SU-DHL-6 (cell line): ENCODE data around the gene DOCK11.

Experiments used
- H2AFZ ChIP-seq: fragments of 200-600 bp; sonication (generic); 2 replicates; pipeline ENCODE4 v1.6.1; 2014; ENCODE audit warnings: low read depth, mild to moderate bottlenecking, moderate library complexity, mixed read lengths, antibody characterized with exemption, low read length; ENCODE audit not compliant: severe bottlenecking
- H3F3A ChIP-seq: fragments of 200-600 bp; shearing (Covaris generic); 2 replicates; pipeline ENCODE4 v1.6.0; 2016; ENCODE audit warnings: antibody characterized with exemption, mild to moderate bottlenecking; ENCODE audit not compliant: insufficient read depth
- H3K27ac ChIP-seq: fragments of 200-600 bp; sonication (generic); 2 replicates; pipeline ENCODE4 v1.5.1; 2016; ENCODE audit warnings: low read depth, mild to moderate bottlenecking, low read length, moderate library complexity, mixed read lengths
- H3K27me3 ChIP-seq: fragments of 200-600 bp; sonication (generic), shearing (Covaris generic); 2 replicates; pipeline ENCODE4 v1.6.0; 2014; ENCODE audit warnings: mild to moderate bottlenecking, low read length
- H3K36me3 ChIP-seq: fragments of 200-600 bp; sonication (generic); 2 replicates; pipeline ENCODE4 v1.6.1; 2014; ENCODE audit warnings: mild to moderate bottlenecking, low read length, mixed read lengths
- H3K4me2 ChIP-seq: fragments of 300-600, 200-600 bp; shearing (Covaris generic), sonication (generic); 2 replicates; pipeline ENCODE4 v1.6.0; 2014; ENCODE audit warnings: low read length, low read depth, mild to moderate bottlenecking; ENCODE audit not compliant: poor library complexity, severe bottlenecking
- H3K4me3 ChIP-seq: fragments of 200-600 bp; sonication (generic); 2 replicates; pipeline ENCODE4 v1.5.1; 2014; ENCODE audit warnings: antibody characterized with exemption, low read length, mild to moderate bottlenecking, mixed read lengths; ENCODE audit not compliant: insufficient read depth, poor library complexity, severe bottlenecking
- H3K79me2 ChIP-seq: fragments of 200-600 bp; sonication (generic); 2 replicates; pipeline ENCODE4 v1.6.1; 2014; ENCODE audit warnings: mild to moderate bottlenecking, low read length, moderate library complexity; ENCODE audit not compliant: insufficient read depth
- H3K9ac ChIP-seq: fragments of 200-600 bp; sonication (generic); 2 replicates; pipeline ENCODE4 v1.7.0; 2014; ENCODE audit warnings: mild to moderate bottlenecking, low read length
- H3K9me2 ChIP-seq: fragments of 200-600 bp; sonication (generic); replicated peaks from 2 replicates; pipeline ENCODE4 v1.6.1; 2014; ENCODE audit warnings: low read length; ENCODE audit not compliant: insufficient read depth
- H3K9me3 ChIP-seq: fragments of 200-600 bp; sonication (generic); 2 replicates; pipeline ENCODE4 v1.6.1; 2014; ENCODE audit warnings: low read length, mixed read lengths; ENCODE audit not compliant: insufficient read depth
- H4K20me1 ChIP-seq: fragments of 200-600 bp; sonication (generic); 2 replicates; pipeline ENCODE4 v1.6.1; 2014; ENCODE audit warnings: low read depth, mild to moderate bottlenecking, antibody characterized with exemption, low read length, moderate library complexity, mixed read lengths
- CTCF ChIP-seq: fragments of 200-600 bp; sonication (generic); IDR thresholded peaks from one replicate; pipeline ENCODE4 v1.5.1; 2017; ENCODE audit warnings: antibody characterized with exemption, mild to moderate bottlenecking, low read length, moderate library complexity; ENCODE audit not compliant: insufficient read depth, poor library complexity, severe bottlenecking
- EZH2phosphoT487 ChIP-seq: fragments of 200-600 bp; sonication (generic), shearing (Covaris generic); conservative IDR thresholded peaks from 2 replicates; pipeline ENCODE4 v1.6.1; 2018; ENCODE audit warnings: mild to moderate bottlenecking, antibody characterized with exemption, low read length, moderate library complexity, mixed read lengths

Gene DOCK11

GRCh38 chrX:118632862-118633261 is 137.2 kb downstream of the DOCK11 start:
- Histone ChIP-seq H3K27ac (no peak overlapping the region), H3K9me2 (no peaks in the 10 kb centered on the region), H3K36me3 (no peaks in the 10 kb centered on the region), H3K9me3 (no peaks in the 10 kb centered on the region), H3K9ac (no peak overlapping the region), H3K27me3 (no peaks in the 10 kb centered on the region), H2AFZ (no peak overlapping the region), H3F3A (no peaks in the 10 kb centered on the region), H3K79me2 (no peaks in the 10 kb centered on the region), H3K4me3 (no peak overlapping the region), H4K20me1 (no peaks in the 10 kb centered on the region), H3K4me2 (no peak overlapping the region)
- TF ChIP-seq EZH2phosphoT487 (no peak), CTCF (no peak)

- TF ChIP-seq CTCF (no peak), EZH2phosphoT487 (no peak)
- Histone ChIP-seq H2AFZ (no peak overlapping the region), H3K27ac (no peak overlapping the region), H3K9me2 (no peaks in the 10 kb centered on the region), H3F3A (no peaks in the 10 kb centered on the region), H3K9ac (no peak overlapping the region), H3K4me3 (no peak overlapping the region), H3K79me2 (no peaks in the 10 kb centered on the region), H4K20me1 (no peaks in the 10 kb centered on the region), H3K4me2 (no peak overlapping the region), H3K9me3 (no peaks in the 10 kb centered on the region), H3K27me3 (no peaks in the 10 kb centered on the region), H3K36me3 (no peaks in the 10 kb centered on the region)
Observed at GRCh38 chrX:118633530-118633929, 137.9 kb downstream of the DOCK11 start.

GRCh38 chrX:118634336-118634735 is 138.7 kb downstream of the DOCK11 start:
- H3K36me3 ChIP-seq: no peaks in the 10 kb centered on the region
- TF ChIP-seq CTCF (no peak), EZH2phosphoT487 (no peak)

GRCh38 chrX:118637997-118638396 is 142.4 kb downstream of the DOCK11 start:
- no peak overlapping the region for H3K9ac ChIP-seq
- H3K27me3 ChIP-seq: no peaks in the 10 kb centered on the region
- no peak overlapping the region for H2AFZ ChIP-seq
- no peaks in the 10 kb centered on the region for H3K36me3 ChIP-seq
- no peak for TF ChIP-seq EZH2phosphoT487
- no peak for TF ChIP-seq CTCF
- no peak overlapping the region for H3K4me3 ChIP-seq
- no peaks in the 10 kb centered on the region for H4K20me1 ChIP-seq
- H3F3A ChIP-seq: no peaks in the 10 kb centered on the region
- no peaks in the 10 kb centered on the region for H3K79me2 ChIP-seq
- H3K4me2 ChIP-seq: no peak overlapping the region
- H3K27ac ChIP-seq: no peak overlapping the region
- H3K9me3 ChIP-seq: no peaks in the 10 kb centered on the region
- H3K9me2 ChIP-seq: no peaks in the 10 kb centered on the region

More at GRCh38 chrX:118634336-118634735, 138.7 kb downstream of the DOCK11 start:
- Histone ChIP-seq H4K20me1 (no peaks in the 10 kb centered on the region), H3K4me3 (no peak overlapping the region), H3K79me2 (no peaks in the 10 kb centered on the region), H2AFZ (no peak overlapping the region), H3K27ac (no peak overlapping the region), H3K9ac (no peak overlapping the region), H3K9me3 (no peaks in the 10 kb centered on the region), H3F3A (no peaks in the 10 kb centered on the region), H3K9me2 (no peaks in the 10 kb centered on the region), H3K27me3 (no peaks in the 10 kb centered on the region), H3K4me2 (no peak overlapping the region)
